GM23338 (cell line): Measurements from ENCODE around the gene CD180. TPM values are rescaled to one million over a fixed set of nuclear protein-coding genes. Genes with fewer than 3 reads are reported as not detected.

Experiments
- ATAC-seq: fragments of 200-7000 bp; cut with Tn5 transposase; 3 replicates; pipeline ENCODE4 v1.9.1; 2020
- DNase-seq: peaks from one replicate; pipeline ENCODE4 v3.0.0-alpha.2; 2015; ENCODE audit warnings: low spot score
- H2AFZ ChIP-seq: fragments of 200-600 bp; sonication (generic); 2 replicates; pipeline ENCODE4 v1.8.0; 2016; ENCODE audit warnings: antibody characterized with exemption, mild to moderate bottlenecking, moderate library complexity
- H3F3A ChIP-seq: fragments of 200-600 bp; sonication (generic); replicated peaks from 2 replicates; pipeline ENCODE4 v1.8.0; 2017; ENCODE audit warnings: antibody characterized with exemption, mixed run types, low read depth
- H3K27ac ChIP-seq: fragments of 200-600 bp; sonication (generic); 2 replicates; pipeline ENCODE4 v1.6.1; 2016; ENCODE audit warnings: low read depth
- H3K27me3 ChIP-seq: fragments of 200-600 bp; sonication (generic); 2 replicates; pipeline ENCODE4 v1.8.0; 2016; ENCODE audit warnings: mild to moderate bottlenecking, mixed run types, moderate library complexity; ENCODE audit not compliant: insufficient read depth
- H3K36me3 ChIP-seq: fragments of 200-600 bp; sonication (generic); 2 replicates; pipeline ENCODE4 v1.8.0; 2016; ENCODE audit warnings: mild to moderate bottlenecking; ENCODE audit not compliant: insufficient read depth
- H3K4me1 ChIP-seq: fragments of 200-600 bp; sonication (generic); 2 replicates; pipeline ENCODE4 v1.8.0; 2016; ENCODE audit warnings: mild to moderate bottlenecking, moderate library complexity; ENCODE audit not compliant: insufficient read depth
- H3K4me2 ChIP-seq: fragments of 200-600 bp; sonication (generic); 2 replicates; pipeline ENCODE4 v1.7.1; 2017; ENCODE audit warnings: mixed run types
- H3K4me3 ChIP-seq: fragments of 200-600 bp; sonication (generic); 2 replicates; pipeline ENCODE4 v1.6.1; 2016; ENCODE audit warnings: mixed run types
- H3K79me2 ChIP-seq: fragments of 200-600 bp; sonication (generic); replicated peaks from 2 replicates; pipeline ENCODE4 v1.8.0; 2017; ENCODE audit warnings: mild to moderate bottlenecking; ENCODE audit not compliant: insufficient read depth
- H3K9me2 ChIP-seq: fragments of 200-600 bp; sonication (generic); 2 replicates; pipeline ENCODE4 v1.8.0; 2017; ENCODE audit not compliant: insufficient read depth
- H4K20me1 ChIP-seq: fragments of 200-600 bp; sonication (generic); replicated peaks from 2 replicates; pipeline ENCODE4 v1.8.0; 2017; ENCODE audit warnings: mild to moderate bottlenecking; ENCODE audit not compliant: insufficient read depth
- H3K27ac Mint-ChIP-seq: 2 replicates; pipeline ENCODE4 v1.8.0; 2020; ENCODE audit warnings: inconsistent platforms, mild to moderate bottlenecking, moderate library complexity, mixed read lengths
- H3K27me3 Mint-ChIP-seq: 3 replicates; pipeline ENCODE4 v1.8.0; 2022; ENCODE audit warnings: low read depth, mild to moderate bottlenecking, moderate library complexity, mixed read lengths, inconsistent platforms; ENCODE audit not compliant: insufficient read depth, poor library complexity
- H3K36me3 Mint-ChIP-seq: 3 replicates; pipeline ENCODE4 v1.8.0; 2021; ENCODE audit warnings: low read depth, mild to moderate bottlenecking, inconsistent platforms, moderate library complexity, mixed read lengths
- H3K4me1 Mint-ChIP-seq: 3 replicates; pipeline ENCODE4 v1.8.0; 2020; ENCODE audit warnings: mild to moderate bottlenecking, inconsistent platforms, mixed read lengths
- H3K4me3 Mint-ChIP-seq: 3 replicates; pipeline ENCODE4 v1.8.0; 2021; ENCODE audit warnings: moderate library complexity, mild to moderate bottlenecking, inconsistent platforms, mixed read lengths
- H3K9me3 Mint-ChIP-seq: 3 replicates; pipeline ENCODE4 v1.8.0; 2020; ENCODE audit warnings: moderate library complexity, mild to moderate bottlenecking, inconsistent platforms, mixed read lengths
- CREB1 ChIP-seq: fragments of 250-450 bp; sonication (Bioruptor Pico); IDR thresholded peaks from 2 replicates; pipeline ENCODE4 v1.5.0; 2020; ENCODE audit warnings: low read depth, mild to moderate bottlenecking, moderate library complexity
- ETS1 ChIP-seq: IDR thresholded peaks from 2 replicates; pipeline ENCODE4 v1.6.1; 2016; ENCODE audit warnings: antibody characterized with exemption
- EZH2 ChIP-seq: fragments of 200-600 bp; sonication (generic); IDR thresholded peaks from one replicate; pipeline ENCODE4 v1.8.0; 2017; ENCODE audit warnings: antibody characterized with exemption, mild to moderate bottlenecking, low read depth; ENCODE audit not compliant: unreplicated experiment
- EZH2phosphoT487 ChIP-seq: fragments of 200-600 bp; sonication (generic); IDR thresholded peaks from one replicate; pipeline ENCODE4 v1.8.1; 2018; ENCODE audit warnings: antibody characterized with exemption; ENCODE audit not compliant: unreplicated experiment
- JUNB ChIP-seq: IDR thresholded peaks from one replicate; pipeline ENCODE4 v1.6.1; 2016; ENCODE audit warnings: antibody characterized with exemption; ENCODE audit not compliant: unreplicated experiment
- NANOG ChIP-seq: IDR thresholded peaks from 2 replicates; pipeline ENCODE4 v1.6.1; 2016; ENCODE audit warnings: antibody characterized with exemption, borderline replicate concordance
- POLR2AphosphoS5 ChIP-seq: IDR thresholded peaks from 2 replicates; pipeline ENCODE4 v1.6.1; 2016; ENCODE audit warnings: antibody characterized with exemption, low read depth
- STAT1 ChIP-seq: IDR thresholded peaks from one replicate; pipeline ENCODE4 v1.6.1; 2016; ENCODE audit warnings: antibody characterized with exemption; ENCODE audit not compliant: unreplicated experiment
- ZNF114 ChIP-seq: fragments of 250-450 bp; sonication (Bioruptor Pico); IDR thresholded peaks from 2 replicates; pipeline ENCODE4 v1.5.0; 2020; ENCODE audit warnings: mild to moderate bottlenecking, moderate library complexity
- ZNF462 ChIP-seq: fragments of 250-450 bp; sonication (Bioruptor Pico); IDR thresholded peaks from 2 replicates; pipeline ENCODE4 v1.5.0; 2020; ENCODE audit warnings: mild to moderate bottlenecking, moderate library complexity
- polyA plus RNA-seq: library from polyadenylated mRNA; unstranded; fragments of >200 nt; fragmentation: Nextera tagmentation; extraction: Ambion mirVana; gene quantifications from 2 replicates; pipeline ENCODE4 v1.2.1, GENCODE V29; 2016
- total RNA-seq: library from RNA; depleted of rRNA; stranded (reverse); fragments of >200 nt; shearing (Covaris generic); gene quantifications from 2 replicates; pipeline ENCODE4 v1.2.3, GENCODE V29; 2014
- TF ChIP-seq, protein P1 (sequence below): IDR thresholded peaks from one replicate; pipeline ENCODE4 v1.6.1; 2018; ENCODE audit warnings: antibody characterized with exemption; ENCODE audit not compliant: unreplicated experiment
- TF ChIP-seq, protein P2 (sequence below), 2 experiments: fragments of 200-600 bp in 1 of 2; sonication (generic) in 1 of 2; conservative IDR thresholded peaks; 2 replicates each; pipeline versions ENCODE4 v1.5.1 to v1.6.1; 2016 to 2017; ENCODE audit warnings: antibody characterized with exemption in 2 of 2, low read depth in 2 of 2, mild to moderate bottlenecking in 2 of 2, moderate library complexity in 1 of 2

The CD180 gene
- total and polyA plus RNA-seq, 2 experiments from 2014 or later = not detected

GRCh38 chr5:67190410-67190809 is 6.2 kb downstream of the CD180 start:
- H3K9me3 Mint-ChIP-seq = peaks cover 9% of the 10 kb centered on the region
- ATAC-seq (no peak), DNase-seq (no peak)
- peaks cover 5% of the 10 kb centered on the region for H3K27me3 Mint-ChIP-seq
- Histone ChIP-seq H3K9me2 (0 out of 2 replicates have a peak, but pooled peaks cover 6% of the 10 kb centered on the region), H3K36me3 (no peaks in the 10 kb centered on the region), H3K4me1 (0 out of 2 replicates have a peak, but pooled peaks cover 6% of the 10 kb centered on the region), H3K4me2 (no peak overlapping the region), H3F3A (no peaks in the 10 kb centered on the region), H3K79me2 (no peaks in the 10 kb centered on the region), H4K20me1 (no peaks in the 10 kb centered on the region), H3K27ac (no peak overlapping the region), H3K4me3 (no peak overlapping the region), H2AFZ (peak overlapping the region; percentile 1; the same call in 1 of the 2 replicates), H3K27me3 (no peaks in the 10 kb centered on the region)
- H3K27ac Mint-ChIP-seq = no peak overlapping the region
- TF ChIP-seq EZH2phosphoT487 (no peak), POLR2AphosphoS5 (no peak), ZNF462 (CRISPR knock-in tag) (no peak), ETS1 (no peak), ZNF114 (CRISPR knock-in tag) (no peak), NANOG (no peak), STAT1 (no peak), JUNB (no peak), CREB1 (no peak), EZH2 (no peak)
- TF ChIP-seq, protein P1, sequence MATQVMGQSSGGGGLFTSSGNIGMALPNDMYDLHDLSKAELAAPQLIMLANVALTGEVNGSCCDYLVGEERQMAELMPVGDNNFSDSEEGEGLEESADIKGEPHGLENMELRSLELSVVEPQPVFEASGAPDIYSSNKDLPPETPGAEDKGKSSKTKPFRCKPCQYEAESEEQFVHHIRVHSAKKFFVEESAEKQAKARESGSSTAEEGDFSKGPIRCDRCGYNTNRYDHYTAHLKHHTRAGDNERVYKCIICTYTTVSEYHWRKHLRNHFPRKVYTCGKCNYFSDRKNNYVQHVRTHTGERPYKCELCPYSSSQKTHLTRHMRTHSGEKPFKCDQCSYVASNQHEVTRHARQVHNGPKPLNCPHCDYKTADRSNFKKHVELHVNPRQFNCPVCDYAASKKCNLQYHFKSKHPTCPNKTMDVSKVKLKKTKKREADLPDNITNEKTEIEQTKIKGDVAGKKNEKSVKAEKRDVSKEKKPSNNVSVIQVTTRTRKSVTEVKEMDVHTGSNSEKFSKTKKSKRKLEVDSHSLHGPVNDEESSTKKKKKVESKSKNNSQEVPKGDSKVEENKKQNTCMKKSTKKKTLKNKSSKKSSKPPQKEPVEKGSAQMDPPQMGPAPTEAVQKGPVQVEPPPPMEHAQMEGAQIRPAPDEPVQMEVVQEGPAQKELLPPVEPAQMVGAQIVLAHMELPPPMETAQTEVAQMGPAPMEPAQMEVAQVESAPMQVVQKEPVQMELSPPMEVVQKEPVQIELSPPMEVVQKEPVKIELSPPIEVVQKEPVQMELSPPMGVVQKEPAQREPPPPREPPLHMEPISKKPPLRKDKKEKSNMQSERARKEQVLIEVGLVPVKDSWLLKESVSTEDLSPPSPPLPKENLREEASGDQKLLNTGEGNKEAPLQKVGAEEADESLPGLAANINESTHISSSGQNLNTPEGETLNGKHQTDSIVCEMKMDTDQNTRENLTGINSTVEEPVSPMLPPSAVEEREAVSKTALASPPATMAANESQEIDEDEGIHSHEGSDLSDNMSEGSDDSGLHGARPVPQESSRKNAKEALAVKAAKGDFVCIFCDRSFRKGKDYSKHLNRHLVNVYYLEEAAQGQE = no peak
- TF ChIP-seq, protein P2, sequence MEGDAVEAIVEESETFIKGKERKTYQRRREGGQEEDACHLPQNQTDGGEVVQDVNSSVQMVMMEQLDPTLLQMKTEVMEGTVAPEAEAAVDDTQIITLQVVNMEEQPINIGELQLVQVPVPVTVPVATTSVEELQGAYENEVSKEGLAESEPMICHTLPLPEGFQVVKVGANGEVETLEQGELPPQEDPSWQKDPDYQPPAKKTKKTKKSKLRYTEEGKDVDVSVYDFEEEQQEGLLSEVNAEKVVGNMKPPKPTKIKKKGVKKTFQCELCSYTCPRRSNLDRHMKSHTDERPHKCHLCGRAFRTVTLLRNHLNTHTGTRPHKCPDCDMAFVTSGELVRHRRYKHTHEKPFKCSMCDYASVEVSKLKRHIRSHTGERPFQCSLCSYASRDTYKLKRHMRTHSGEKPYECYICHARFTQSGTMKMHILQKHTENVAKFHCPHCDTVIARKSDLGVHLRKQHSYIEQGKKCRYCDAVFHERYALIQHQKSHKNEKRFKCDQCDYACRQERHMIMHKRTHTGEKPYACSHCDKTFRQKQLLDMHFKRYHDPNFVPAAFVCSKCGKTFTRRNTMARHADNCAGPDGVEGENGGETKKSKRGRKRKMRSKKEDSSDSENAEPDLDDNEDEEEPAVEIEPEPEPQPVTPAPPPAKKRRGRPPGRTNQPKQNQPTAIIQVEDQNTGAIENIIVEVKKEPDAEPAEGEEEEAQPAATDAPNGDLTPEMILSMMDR (conservative IDR thresholded peaks at IDR 0.05; ENCODE audit: low read depth in 2 of 2) = no peak
- no peak overlapping the region for H3K4me3 Mint-ChIP-seq
- H3K36me3 Mint-ChIP-seq = peaks cover 6% of the 10 kb centered on the region; the same call in 2 of the 3 replicates
- H3K4me1 Mint-ChIP-seq = peaks cover 10% of the 10 kb centered on the region
